GM19328 (cell line): ENCODE results near the gene CALB2.

Source experiments
- ATAC-seq: cut with Tn5 transposase; IDR thresholded peaks from one replicate; pipeline ENCODE4 v1.9.1; 2021; ENCODE audit warnings: mild to moderate bottlenecking, moderate library complexity; ENCODE audit not compliant: unreplicated experiment

The CALB2 gene

GRCh38 chr16:71384073-71384724, 25.7 kb downstream of the CALB2 start:
- ATAC-seq = no peak

- ATAC-seq = no peak
Measured at GRCh38 chr16:71387045-71387871, 28.7 kb downstream of the CALB2 start.

GRCh38 chr16:71389330-71389729, 30.8 kb downstream of the CALB2 start:
- ATAC-seq = no peak

- ATAC-seq = no peak
Measured at GRCh38 chr16:71396594-71396993, 38.1 kb downstream of the CALB2 start.

GRCh38 chr16:71399801-71400563, 41.5 kb downstream of the CALB2 start:
- ATAC-seq = no peak

- ATAC-seq = no peak
Measured at GRCh38 chr16:71402007-71402406, 43.5 kb downstream of the CALB2 start.

GRCh38 chr16:71402674-71403073, 44.2 kb downstream of the CALB2 start:
- no peak for ATAC-seq

- ATAC-seq = no peak
Measured at GRCh38 chr16:71404364-71404763, 45.8 kb downstream of the CALB2 start.

- no peak for ATAC-seq
Measured at GRCh38 chr16:71406316-71406715, 47.8 kb downstream of the CALB2 start.

GRCh38 chr16:71406724-71407123, 48.2 kb downstream of the CALB2 start:
- ATAC-seq = no peak

GRCh38 chr16:71407731-71408130, 49.2 kb downstream of the CALB2 start:
- ATAC-seq = no peak

GRCh38 chr16:71408536-71408935, 50.0 kb downstream of the CALB2 start:
- ATAC-seq = no peak

- no peak for ATAC-seq
Measured at GRCh38 chr16:71409011-71409775, 50.7 kb downstream of the CALB2 start.

- ATAC-seq = no peak
Measured at GRCh38 chr16:71410146-71410545, 51.6 kb downstream of the CALB2 start.

GRCh38 chr16:71412270-71413160, 54.0 kb downstream of the CALB2 start:
- no peak for ATAC-seq

- ATAC-seq = no peak
Measured at GRCh38 chr16:71413341-71413740, 54.8 kb downstream of the CALB2 start.

GRCh38 chr16:71414038-71414437, 55.5 kb downstream of the CALB2 start:
- no peak for ATAC-seq

GRCh38 chr16:71421911-71422310, 63.4 kb downstream of the CALB2 start:
- ATAC-seq = no peak

GRCh38 chr16:71423016-71423415, 64.5 kb downstream of the CALB2 start:
- no peak for ATAC-seq

- ATAC-seq = no peak
Measured at GRCh38 chr16:71423865-71424264, 65.3 kb downstream of the CALB2 start.
